K562 (cell line): ENCODE data around the gene TRIM71. TPM values are rescaled to one million over a fixed set of nuclear protein-coding genes. Genes with fewer than 3 reads are reported as not detected.
A peak's percentile ranks its signal among the peaks of the same experiment; 100 is the strongest.

Experiments
- CAMTA2 ChIP-seq: fragments of 250-450 bp; sonication (Bioruptor Pico); conservative IDR thresholded peaks from 2 replicates; pipeline ENCODE4 v1.5.1; 2022
- CTCF ChIP-seq, 3 experiments: IDR thresholded peaks in 2 of 3; conservative IDR thresholded peaks in 1 of 3; 2 replicates each; pipeline ENCODE4 v1.5.1; 2011 to 2012; ENCODE audit warnings: low read length in 3 of 3, mild to moderate bottlenecking in 3 of 3, control low read depth in 2 of 3, improper control_type of control experiment in 1 of 3, inconsistent platforms in 1 of 3, low read depth in 1 of 3, mixed read lengths in 1 of 3, moderate library complexity in 1 of 3; ENCODE audit not compliant: insufficient read depth in 2 of 3
- EHMT2 ChIP-seq: fragments of 450-650 bp; IDR thresholded peaks from 2 replicates; pipeline ENCODE4 v1.6.1; 2018; ENCODE audit warnings: antibody characterized with exemption
- KDM4B ChIP-seq, 2 experiments: fragments of 450-650 bp in 1 of 2; sonication (generic) in 1 of 2; IDR thresholded peaks; 2 replicates each; pipeline ENCODE4 v1.6.1; 2016 to 2017; ENCODE audit warnings: borderline replicate concordance in 2 of 2, antibody characterized with exemption in 1 of 2, low read depth in 1 of 2, mild to moderate bottlenecking in 1 of 2
- MAZ ChIP-seq, 2 experiments: fragments of 450-650 bp in 1 of 2; sonication (generic) in 1 of 2; formaldehyde crosslinking; IDR thresholded peaks in 1 of 2; conservative IDR thresholded peaks in 1 of 2; 2 replicates each; pipeline versions ENCODE4 v1.4.0 to v1.5.0; 2020; ENCODE audit warnings: mild to moderate bottlenecking in 1 of 2, missing genetic modification reagents in 1 of 2
- MBD1 ChIP-seq: fragments of 250-450 bp; sonication (Bioruptor Pico); IDR thresholded peaks from 2 replicates; pipeline ENCODE4 v1.8.0; 2022; ENCODE audit warnings: inconsistent platforms
- PKNOX1 ChIP-seq: fragments of 450-650 bp; IDR thresholded peaks from 2 replicates; pipeline ENCODE4 v1.6.1; 2016
- SIN3A ChIP-seq, 2 experiments: fragments of 150-350 bp in 1 of 2; IDR thresholded peaks; 2 replicates each; pipeline ENCODE4 v1.6.1; 2011 to 2016; ENCODE audit warnings: borderline replicate concordance in 2 of 2, low read depth in 2 of 2, low read length in 2 of 2, mild to moderate bottlenecking in 2 of 2, moderate library complexity in 2 of 2; ENCODE audit not compliant: control insufficient read depth in 1 of 2
- SP1 ChIP-seq: sonication (generic); formaldehyde crosslinking; IDR thresholded peaks from 2 replicates; pipeline ENCODE4 v1.8.1; 2022; ENCODE audit warnings: mild to moderate bottlenecking, missing genetic modification reagents
- TFAP4 ChIP-seq: sonication (generic); formaldehyde crosslinking; IDR thresholded peaks from 2 replicates; pipeline ENCODE4 v1.8.0; 2022; ENCODE audit warnings: missing genetic modification reagents, mild to moderate bottlenecking, moderate library complexity, borderline replicate concordance
- ZBTB43 ChIP-seq: sonication (generic); formaldehyde crosslinking; IDR thresholded peaks from 2 replicates; pipeline ENCODE4 v1.8.0; 2023; ENCODE audit warnings: mild to moderate bottlenecking, missing genetic modification reagents
- ZFP91 ChIP-seq: sonication (generic); formaldehyde crosslinking; IDR thresholded peaks from 2 replicates; pipeline ENCODE4 v1.8.0; 2022; ENCODE audit warnings: mild to moderate bottlenecking, missing genetic modification reagents
- ZNF76 ChIP-seq: fragments of 250-450 bp; sonication (Bioruptor Pico); IDR thresholded peaks from 2 replicates; pipeline ENCODE4 v1.4.0; 2020; ENCODE audit warnings: mild to moderate bottlenecking, moderate library complexity, borderline replicate concordance
- ZNF785 ChIP-seq: fragments of 250-450 bp; sonication (Bioruptor Pico); IDR thresholded peaks from 2 replicates; pipeline ENCODE4 v1.4.0; 2020; ENCODE audit warnings: mild to moderate bottlenecking
- ZZZ3 ChIP-seq: fragments of 450-650 bp; IDR thresholded peaks from 2 replicates; pipeline ENCODE4 v1.6.1; 2016; ENCODE audit warnings: antibody characterized with exemption, mild to moderate bottlenecking, moderate library complexity
- polyA plus RNA-seq, 8 experiments: library from polyadenylated mRNA; depleted of rRNA in 4 of 8; stranded (reverse) in 5 of 8; unstranded in 3 of 8; fragments of >200 nt; fragmentation: Nextera tagmentation in 2 of 8; fragmentation: Illumina TruSeq in 1 of 8; extraction: Ambion mirVana in 2 of 8; extraction: Trizol in 1 of 8; gene quantifications; 2 replicates each; pipeline versions ENCODE4 v1.2.1 to v1.2.3, GENCODE V29; 2011 to 2014; ENCODE audit warnings: inconsistent platforms in 1 of 8, missing spikeins in 1 of 8
- total RNA-seq, 7 experiments: library from RNA; depleted of rRNA in 6 of 7; stranded (reverse); fragments of >200 nt in 6 of 7; fragmentation: Illumina TruSeq in 2 of 7; extraction: Trizol in 2 of 7; gene quantifications; 2 replicates each; pipeline versions ENCODE4 v1.2.1 to v1.2.3, GENCODE V29; 2011 to 2021; ENCODE audit warnings: low replicate concordance in 1 of 7

The TRIM71 gene
- total and polyA plus RNA-seq, 9 of the 15 experiments (the other 6 are each of a cell fraction or from before 2014, with no cell fraction given), result 0.04 to 0.11 TPM; not detected in 7

- TF ChIP-seq SIN3A (IDR thresholded peaks at IDR 0.05; ENCODE audit: borderline replicate concordance in 2 of 2, control insufficient read depth in 1 of 2, low read depth in 2 of 2, low read length in 2 of 2), result peak; percentile 97 to 98
- TF ChIP-seq ZZZ3, result no peak
- TF ChIP-seq SP1 (CRISPR knock-in tag), result no peak; the same call in 1 of the 2 replicates
- peak; percentile 84 to 95 (median 87) for TF ChIP-seq CTCF (IDR thresholded peaks at IDR 0.05 in 2 of 3, conservative IDR thresholded peaks at IDR 0.05 in 1 of 3; ENCODE audit: insufficient read depth in 2 of 3, low read depth in 1 of 3, low read length in 3 of 3)
- TF ChIP-seq ZNF76, result no peak
- TF ChIP-seq CAMTA2 (CRISPR knock-in tag), result no peak
- TF ChIP-seq PKNOX1, result no peak
- TF ChIP-seq ZBTB43 (CRISPR knock-in tag), result no peak
- TF ChIP-seq MBD1 (CRISPR knock-in tag), result no peak
- peak; percentile 65 to 96 for TF ChIP-seq MAZ (CRISPR knock-in tag; conservative IDR thresholded peaks at IDR 0.05 in 1 of 2, IDR thresholded peaks at IDR 0.05 in 1 of 2)
- TF ChIP-seq TFAP4, result peak; percentile 99
- TF ChIP-seq KDM4B (IDR thresholded peaks at IDR 0.05; ENCODE audit: borderline replicate concordance in 2 of 2, low read depth in 1 of 2), result peak in 1 of 2 experiments; percentile 62; a peak in 1 of 4 replicates
- no peak for TF ChIP-seq ZNF785 (CRISPR knock-in tag)
- TF ChIP-seq EHMT2, result no peak
- no peak for TF ChIP-seq ZFP91 (CRISPR knock-in tag)
Measured at GRCh38 chr3:32781211-32781968, 36.4 kb upstream of the TRIM71 start (continued).
